ENCODE data around the gene FBXO31. TPM values are rescaled to one million over a fixed set of nuclear protein-coding genes. Genes with fewer than 3 reads are reported as not detected.

The FBXO31 gene
- total and polyA plus RNA-seq, 10 of the 15 experiments (the other 5 are each of a cell fraction or from before 2014, with no cell fraction given) = 0.19 to 33.1 (median 10.3) TPM

DNA sequence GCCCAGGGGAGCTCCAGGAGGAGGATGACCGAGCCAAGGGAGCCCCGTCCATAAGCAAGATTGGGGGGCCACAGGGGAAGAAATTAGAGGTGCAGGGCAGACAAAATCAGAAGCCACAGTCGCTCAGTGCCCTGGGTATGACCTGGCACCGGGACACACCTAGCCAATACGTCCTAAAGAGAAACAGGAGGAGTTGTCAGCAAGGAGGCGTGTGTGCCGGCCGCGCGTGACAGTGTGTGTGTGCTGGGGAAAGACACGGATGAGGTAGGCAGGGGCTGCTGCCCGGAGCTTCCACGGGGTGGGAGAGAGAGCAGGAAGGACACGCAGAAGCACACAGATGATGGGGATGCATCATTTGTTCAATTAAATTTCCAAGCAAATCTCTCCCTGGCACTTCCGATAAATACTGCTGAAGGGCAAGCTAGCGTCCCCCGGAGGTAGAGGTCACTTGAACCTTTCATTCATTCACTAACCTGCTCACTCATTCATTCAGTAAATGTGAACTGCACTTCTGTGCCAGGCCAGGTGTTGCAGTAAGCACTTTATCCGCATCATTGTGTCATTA, 104.4 kb downstream of the FBXO31 start (continued):
- no peak for TF ChIP-seq ZSCAN29 (IDR thresholded peaks at IDR 0.05)
- TF ChIP-seq EZH2 (IDR thresholded peaks at IDR 0.05; ENCODE audit: borderline replicate concordance, control insufficient read depth, low read depth, low read length) = no peak
- TF ChIP-seq, protein P1, sequence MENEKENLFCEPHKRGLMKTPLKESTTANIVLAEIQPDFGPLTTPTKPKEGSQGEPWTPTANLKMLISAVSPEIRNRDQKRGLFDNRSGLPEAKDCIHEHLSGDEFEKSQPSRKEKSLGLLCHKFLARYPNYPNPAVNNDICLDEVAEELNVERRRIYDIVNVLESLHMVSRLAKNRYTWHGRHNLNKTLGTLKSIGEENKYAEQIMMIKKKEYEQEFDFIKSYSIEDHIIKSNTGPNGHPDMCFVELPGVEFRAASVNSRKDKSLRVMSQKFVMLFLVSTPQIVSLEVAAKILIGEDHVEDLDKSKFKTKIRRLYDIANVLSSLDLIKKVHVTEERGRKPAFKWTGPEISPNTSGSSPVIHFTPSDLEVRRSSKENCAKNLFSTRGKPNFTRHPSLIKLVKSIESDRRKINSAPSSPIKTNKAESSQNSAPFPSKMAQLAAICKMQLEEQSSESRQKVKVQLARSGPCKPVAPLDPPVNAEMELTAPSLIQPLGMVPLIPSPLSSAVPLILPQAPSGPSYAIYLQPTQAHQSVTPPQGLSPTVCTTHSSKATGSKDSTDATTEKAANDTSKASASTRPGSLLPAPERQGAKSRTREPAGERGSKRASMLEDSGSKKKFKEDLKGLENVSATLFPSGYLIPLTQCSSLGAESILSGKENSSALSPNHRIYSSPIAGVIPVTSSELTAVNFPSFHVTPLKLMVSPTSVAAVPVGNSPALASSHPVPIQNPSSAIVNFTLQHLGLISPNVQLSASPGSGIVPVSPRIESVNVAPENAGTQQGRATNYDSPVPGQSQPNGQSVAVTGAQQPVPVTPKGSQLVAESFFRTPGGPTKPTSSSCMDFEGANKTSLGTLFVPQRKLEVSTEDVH (IDR thresholded peaks at IDR 0.05; ENCODE audit: low read depth, partially characterized antibody) = no peak
- TF ChIP-seq SREBF1 (IDR thresholded peaks at IDR 0.05; ENCODE audit: low read length) = no peak
- TF ChIP-seq, protein P2, sequence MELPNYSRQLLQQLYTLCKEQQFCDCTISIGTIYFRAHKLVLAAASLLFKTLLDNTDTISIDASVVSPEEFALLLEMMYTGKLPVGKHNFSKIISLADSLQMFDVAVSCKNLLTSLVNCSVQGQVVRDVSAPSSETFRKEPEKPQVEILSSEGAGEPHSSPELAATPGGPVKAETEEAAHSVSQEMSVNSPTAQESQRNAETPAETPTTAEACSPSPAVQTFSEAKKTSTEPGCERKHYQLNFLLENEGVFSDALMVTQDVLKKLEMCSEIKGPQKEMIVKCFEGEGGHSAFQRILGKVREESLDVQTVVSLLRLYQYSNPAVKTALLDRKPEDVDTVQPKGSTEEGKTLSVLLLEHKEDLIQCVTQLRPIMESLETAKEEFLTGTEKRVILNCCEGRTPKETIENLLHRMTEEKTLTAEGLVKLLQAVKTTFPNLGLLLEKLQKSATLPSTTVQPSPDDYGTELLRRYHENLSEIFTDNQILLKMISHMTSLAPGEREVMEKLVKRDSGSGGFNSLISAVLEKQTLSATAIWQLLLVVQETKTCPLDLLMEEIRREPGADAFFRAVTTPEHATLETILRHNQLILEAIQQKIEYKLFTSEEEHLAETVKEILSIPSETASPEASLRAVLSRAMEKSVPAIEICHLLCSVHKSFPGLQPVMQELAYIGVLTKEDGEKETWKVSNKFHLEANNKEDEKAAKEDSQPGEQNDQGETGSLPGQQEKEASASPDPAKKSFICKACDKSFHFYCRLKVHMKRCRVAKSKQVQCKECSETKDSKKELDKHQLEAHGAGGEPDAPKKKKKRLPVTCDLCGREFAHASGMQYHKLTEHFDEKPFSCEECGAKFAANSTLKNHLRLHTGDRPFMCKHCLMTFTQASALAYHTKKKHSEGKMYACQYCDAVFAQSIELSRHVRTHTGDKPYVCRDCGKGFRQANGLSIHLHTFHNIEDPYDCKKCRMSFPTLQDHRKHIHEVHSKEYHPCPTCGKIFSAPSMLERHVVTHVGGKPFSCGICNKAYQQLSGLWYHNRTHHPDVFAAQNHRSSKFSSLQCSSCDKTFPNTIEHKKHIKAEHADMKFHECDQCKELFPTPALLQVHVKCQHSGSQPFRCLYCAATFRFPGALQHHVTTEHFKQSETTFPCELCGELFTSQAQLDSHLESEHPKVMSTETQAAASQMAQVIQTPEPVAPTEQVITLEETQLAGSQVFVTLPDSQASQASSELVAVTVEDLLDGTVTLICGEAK (IDR thresholded peaks at IDR 0.05; ENCODE audit: borderline replicate concordance) = no peak
- TF ChIP-seq, protein P3, sequence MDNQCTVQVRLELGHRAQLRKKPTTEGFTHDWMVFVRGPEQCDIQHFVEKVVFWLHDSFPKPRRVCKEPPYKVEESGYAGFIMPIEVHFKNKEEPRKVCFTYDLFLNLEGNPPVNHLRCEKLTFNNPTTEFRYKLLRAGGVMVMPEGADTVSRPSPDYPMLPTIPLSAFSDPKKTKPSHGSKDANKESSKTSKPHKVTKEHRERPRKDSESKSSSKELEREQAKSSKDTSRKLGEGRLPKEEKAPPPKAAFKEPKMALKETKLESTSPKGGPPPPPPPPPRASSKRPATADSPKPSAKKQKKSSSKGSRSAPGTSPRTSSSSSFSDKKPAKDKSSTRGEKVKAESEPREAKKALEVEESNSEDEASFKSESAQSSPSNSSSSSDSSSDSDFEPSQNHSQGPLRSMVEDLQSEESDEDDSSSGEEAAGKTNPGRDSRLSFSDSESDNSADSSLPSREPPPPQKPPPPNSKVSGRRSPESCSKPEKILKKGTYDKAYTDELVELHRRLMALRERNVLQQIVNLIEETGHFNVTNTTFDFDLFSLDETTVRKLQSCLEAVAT (IDR thresholded peaks at IDR 0.05) = no peak
- no peak for TF ChIP-seq MTA2 (IDR thresholded peaks at IDR 0.05; ENCODE audit: low read depth)
- no peak for TF ChIP-seq YBX1 (IDR thresholded peaks at IDR 0.05)
- no peak for TF ChIP-seq POLR2A (IDR thresholded peaks at IDR 0.05; ENCODE audit: low read depth, low read length)
- TF ChIP-seq KDM1A (IDR thresholded peaks at IDR 0.05; ENCODE audit: borderline replicate concordance) = no peak
